Upper lobe of right lung (tissue), 1 donor: Measurements from ENCODE around the gene CP. TPM values are rescaled to one million over a fixed set of nuclear protein-coding genes. Genes with fewer than 3 reads are reported as not detected.

Experiments
- ATAC-seq: fragments of 200-7000 bp; cut with Tn5 transposase; one replicate; pipeline ENCODE4 v1.9.1; 2020; ENCODE audit warnings: mild to moderate bottlenecking, moderate library complexity
- DNase-seq: peaks from one replicate; pipeline ENCODE4 v3.0.0-alpha.2; 2020
- H3K27ac ChIP-seq: fragments of 200-600 bp; one replicate; pipeline ENCODE4 v1.8.0; 2022
- H3K27me3 ChIP-seq: fragments of 200-600 bp; one replicate; pipeline ENCODE4 v1.8.0; 2022; ENCODE audit warnings: mild to moderate bottlenecking
- H3K36me3 ChIP-seq: fragments of 200-600 bp; one replicate; pipeline ENCODE4 v1.8.0; 2022
- H3K4me1 ChIP-seq: fragments of 200-600 bp; one replicate; pipeline ENCODE4 v1.8.0; 2022
- H3K4me3 ChIP-seq: fragments of 200-600 bp; one replicate; pipeline ENCODE4 v1.8.0; 2022; ENCODE audit warnings: mild to moderate bottlenecking
- H3K9me3 ChIP-seq: fragments of 200-600 bp; one replicate; pipeline ENCODE4 v1.8.0; 2022
- intact Hi-C: fragments of 100-400 bp; cut with DNase I; formaldehyde crosslinking; loops from one replicate; pipeline ENCODE4 v1.11.0; 2022
- total RNA-seq: library from RNA; stranded (reverse); fragmentation: NEBNext Ultra II Directional; extraction: Animal tissue kit (Norgen Biotek cat#: 25700); gene quantifications from one replicate; pipeline ENCODE4 v1.2.1, GENCODE V29; 2021
- TF ChIP-seq, protein P1 (sequence below): fragments of 200-600 bp; IDR thresholded peaks from one replicate; pipeline ENCODE4 v1.8.0; 2022; ENCODE audit warnings: antibody characterized with exemption
- donor health status: DM: no; HTN: yes; CAD: no; lungs with severe emphysema.

Gene CP
- total RNA-seq, 1 donor from 2014 or later: 3.4 TPM

DNA sequence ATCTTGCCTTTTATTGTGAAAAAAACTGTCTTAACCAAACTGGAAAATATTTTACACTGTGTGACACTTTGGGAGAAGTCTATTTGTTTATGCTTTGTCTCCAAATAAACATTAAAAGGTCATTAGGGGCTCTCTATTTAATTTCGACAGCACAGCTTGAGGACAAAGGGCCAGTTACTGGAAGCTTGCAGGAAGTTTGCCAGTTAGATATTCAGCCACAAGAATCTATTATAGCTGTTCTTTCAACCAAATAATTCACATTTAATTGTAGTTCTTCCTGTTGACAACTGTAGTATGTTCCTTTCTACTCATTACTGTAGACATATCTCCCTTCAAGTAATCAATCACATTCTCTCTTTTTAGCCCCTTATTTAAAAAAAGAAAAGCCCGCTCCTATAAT is 6.1 kb downstream of the CP start:
- intact Hi-C loops: no loop called here
- DNase-seq: no peak
- Histone ChIP-seq H3K9me3 (no peaks in the 10 kb centered on the region), H3K4me1 (peaks cover 7% of the 10 kb centered on the region), H3K27ac (no peak overlapping the region), H3K27me3 (no peaks in the 10 kb centered on the region), H3K4me3 (no peak overlapping the region), H3K36me3 (no peaks in the 10 kb centered on the region)
- TF ChIP-seq, protein P1, sequence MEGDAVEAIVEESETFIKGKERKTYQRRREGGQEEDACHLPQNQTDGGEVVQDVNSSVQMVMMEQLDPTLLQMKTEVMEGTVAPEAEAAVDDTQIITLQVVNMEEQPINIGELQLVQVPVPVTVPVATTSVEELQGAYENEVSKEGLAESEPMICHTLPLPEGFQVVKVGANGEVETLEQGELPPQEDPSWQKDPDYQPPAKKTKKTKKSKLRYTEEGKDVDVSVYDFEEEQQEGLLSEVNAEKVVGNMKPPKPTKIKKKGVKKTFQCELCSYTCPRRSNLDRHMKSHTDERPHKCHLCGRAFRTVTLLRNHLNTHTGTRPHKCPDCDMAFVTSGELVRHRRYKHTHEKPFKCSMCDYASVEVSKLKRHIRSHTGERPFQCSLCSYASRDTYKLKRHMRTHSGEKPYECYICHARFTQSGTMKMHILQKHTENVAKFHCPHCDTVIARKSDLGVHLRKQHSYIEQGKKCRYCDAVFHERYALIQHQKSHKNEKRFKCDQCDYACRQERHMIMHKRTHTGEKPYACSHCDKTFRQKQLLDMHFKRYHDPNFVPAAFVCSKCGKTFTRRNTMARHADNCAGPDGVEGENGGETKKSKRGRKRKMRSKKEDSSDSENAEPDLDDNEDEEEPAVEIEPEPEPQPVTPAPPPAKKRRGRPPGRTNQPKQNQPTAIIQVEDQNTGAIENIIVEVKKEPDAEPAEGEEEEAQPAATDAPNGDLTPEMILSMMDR: no peak
- ATAC-seq: no peak

DNA sequence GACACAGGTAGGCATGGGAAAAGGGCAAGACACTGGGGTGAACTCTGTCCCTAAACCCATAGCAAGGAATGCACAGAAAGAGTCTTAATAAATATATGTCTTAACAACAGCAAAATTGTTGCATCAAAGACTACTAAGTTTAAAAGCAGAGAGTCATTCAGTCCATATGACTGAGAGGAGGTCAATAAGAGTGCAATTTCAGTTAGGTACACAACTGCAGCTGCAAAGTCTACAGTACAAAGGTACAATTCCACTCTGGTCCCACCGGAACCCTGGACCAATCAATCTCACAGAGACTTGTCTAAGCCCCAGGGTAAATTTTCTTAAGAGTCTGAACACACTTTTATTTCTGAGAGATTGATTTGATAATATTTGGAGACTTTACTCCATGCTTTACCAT is 6.9 kb downstream of the CP start:
- H3K36me3 ChIP-seq: no peaks in the 10 kb centered on the region
- ATAC-seq: no peak
- intact Hi-C loops: no loop called here
- H3K9me3 ChIP-seq: no peaks in the 10 kb centered on the region
- TF ChIP-seq, protein P1: no peak
- H3K27me3 ChIP-seq: no peaks in the 10 kb centered on the region
- DNase-seq: no peak
- no peak overlapping the region for H3K4me3 ChIP-seq
- no peak overlapping the region for H3K27ac ChIP-seq
- peaks cover 7% of the 10 kb centered on the region for H3K4me1 ChIP-seq

DNA sequence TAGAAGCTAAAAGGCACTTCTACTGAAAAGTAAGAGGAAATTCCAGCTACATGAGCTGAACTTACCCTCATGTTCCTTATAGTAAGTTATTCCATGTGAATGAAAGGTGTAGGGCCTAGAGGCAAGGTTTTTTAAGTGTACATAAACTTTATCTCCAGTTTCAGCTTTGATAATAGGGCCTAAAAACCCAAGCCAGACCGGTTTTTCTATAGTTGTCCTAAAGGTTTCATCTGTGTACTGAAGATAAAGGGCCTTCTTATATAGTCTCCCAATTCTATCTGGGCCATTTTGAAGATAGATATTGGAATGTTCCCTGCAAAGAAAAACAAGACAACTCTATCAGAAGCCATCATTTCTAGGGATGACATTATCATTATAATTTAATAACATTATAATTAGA is 9.2 kb downstream of the CP start:
- DNase-seq (no peak), ATAC-seq (no peak)
- H3K27me3 ChIP-seq: no peaks in the 10 kb centered on the region
- TF ChIP-seq, protein P1: no peak
- peaks cover 7% of the 10 kb centered on the region for H3K4me1 ChIP-seq
- intact Hi-C loops: no loop called here
- no peak overlapping the region for H3K4me3 ChIP-seq
- no peaks in the 10 kb centered on the region for H3K9me3 ChIP-seq
- H3K27ac ChIP-seq: no peak overlapping the region
- no peaks in the 10 kb centered on the region for H3K36me3 ChIP-seq

- no peaks in the 10 kb centered on the region for H3K36me3 ChIP-seq
- TF ChIP-seq, protein P1: no peak
- intact Hi-C loops: no loop called here
These were observed 12.2 kb downstream of the CP start for GRCh38 chr3:149209431-149209830.

DNA sequence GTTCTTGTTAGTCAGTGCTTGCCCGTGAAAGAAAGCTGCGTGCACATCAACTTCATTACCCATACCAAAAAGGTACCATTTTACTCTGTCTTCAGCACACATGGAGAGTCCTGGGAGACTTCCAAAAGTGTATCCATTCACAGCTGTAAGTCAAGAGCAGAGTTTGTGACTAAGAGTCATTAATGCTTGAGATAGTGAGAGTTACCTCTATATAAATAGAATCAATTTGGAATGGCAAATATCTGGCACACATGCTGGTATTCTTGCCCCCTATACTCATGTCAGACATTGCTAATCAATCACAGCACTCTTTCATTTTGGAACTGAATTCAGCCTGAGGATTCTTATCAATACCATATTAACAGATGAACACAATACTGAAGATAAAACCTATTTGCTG is 14.2 kb downstream of the CP start:
- no peak overlapping the region for H3K27ac ChIP-seq
- ATAC-seq (no peak), DNase-seq (no peak)
- no peaks in the 10 kb centered on the region for H3K36me3 ChIP-seq
- no peak overlapping the region for H3K4me3 ChIP-seq
- intact Hi-C loops: no loop called here
- H3K27me3 ChIP-seq: no peaks in the 10 kb centered on the region
- no peaks in the 10 kb centered on the region for H3K4me1 ChIP-seq
- TF ChIP-seq, protein P1: no peak
- H3K9me3 ChIP-seq: no peaks in the 10 kb centered on the region

More at GRCh38 chr3:149209431-149209830, 12.2 kb downstream of the CP start:
- Histone ChIP-seq H3K9me3 (no peaks in the 10 kb centered on the region), H3K27ac (no peak overlapping the region), H3K4me3 (no peak overlapping the region), H3K27me3 (no peaks in the 10 kb centered on the region), H3K4me1 (no peaks in the 10 kb centered on the region)
- ATAC-seq (no peak), DNase-seq (no peak)

DNA sequence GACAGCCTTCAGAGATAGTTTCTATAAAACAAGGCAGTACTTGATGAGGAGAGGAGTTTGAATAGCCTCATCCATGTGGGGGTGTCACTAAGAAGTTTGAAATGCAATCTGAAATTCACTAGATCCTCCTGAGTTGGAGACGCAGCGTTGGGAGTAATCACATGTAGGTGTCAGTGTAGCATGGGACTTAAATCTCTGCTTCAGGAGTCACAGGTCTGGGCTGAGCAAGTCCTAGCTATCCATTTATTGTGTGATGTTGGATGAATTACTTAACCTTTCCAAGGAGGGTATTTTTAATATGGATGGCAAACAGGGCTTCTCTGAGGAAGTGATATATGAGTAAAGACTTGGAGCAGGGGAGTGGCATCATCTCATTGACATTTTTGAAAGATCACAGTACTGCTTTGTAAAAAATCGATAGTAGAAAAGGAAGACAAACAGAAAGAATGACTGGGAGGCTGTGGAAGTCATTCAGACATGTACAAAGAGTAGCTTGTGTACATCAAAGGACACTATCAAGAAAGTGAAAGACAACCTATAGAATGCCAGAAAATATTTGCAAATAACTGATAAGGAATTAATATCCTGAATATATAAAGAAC is 17.1 kb downstream of the CP start:
- H3K27me3 ChIP-seq: no peaks in the 10 kb centered on the region
- no peaks in the 10 kb centered on the region for H3K36me3 ChIP-seq
- intact Hi-C loops: no loop called here
- ATAC-seq (no peak), DNase-seq (no peak)
- no peak overlapping the region for H3K27ac ChIP-seq
- no peak overlapping the region for H3K4me3 ChIP-seq
- no peaks in the 10 kb centered on the region for H3K4me1 ChIP-seq
- TF ChIP-seq, protein P1: no peak
- no peaks in the 10 kb centered on the region for H3K9me3 ChIP-seq
